Endothelial cell of umbilical vein (primary cell): ENCODE measurements around the gene SLC5A5.

Experiments used
- CTCF ChIP-seq, 2 donors: IDR thresholded peaks; 1 replicate in 1 of 2; 2 replicates in 1 of 2; pipeline ENCODE4 v1.5.1; 2011; ENCODE audit warnings: low read length in 2 of 2, mild to moderate bottlenecking in 2 of 2, moderate library complexity in 2 of 2, control low read depth in 1 of 2, inconsistent platforms in 1 of 2, low read depth in 1 of 2; ENCODE audit not compliant: insufficient read depth in 1 of 2; ENCODE audit errors: extremely low read depth in 1 of 2
- EZH2 ChIP-seq: IDR thresholded peaks from 2 replicates; pipeline ENCODE4 v1.6.1; 2012; ENCODE audit warnings: borderline replicate concordance, low read depth, mild to moderate bottlenecking, moderate library complexity, low read length, inconsistent platforms; ENCODE audit not compliant: severe bottlenecking
- JUN ChIP-seq: IDR thresholded peaks from 2 replicates; pipeline ENCODE4 v1.6.1; 2011; ENCODE audit warnings: borderline replicate concordance, low read depth; ENCODE audit not compliant: insufficient read length, insufficient read depth
- POLR2A ChIP-seq: IDR thresholded peaks from 2 replicates; pipeline ENCODE4 v1.6.1; 2012; ENCODE audit warnings: low read depth, mild to moderate bottlenecking, control low read depth, low read length
- POLR2AphosphoS5 ChIP-seq: IDR thresholded peaks from 2 replicates; pipeline ENCODE4 v1.6.1; 2012; ENCODE audit warnings: low read depth, mild to moderate bottlenecking, control low read depth, low read length, moderate library complexity; ENCODE audit not compliant: insufficient read depth
- TF ChIP-seq, protein P1 (sequence below): IDR thresholded peaks from 2 replicates; pipeline ENCODE4 v1.6.1; 2011; ENCODE audit not compliant: insufficient read depth, insufficient read length

- TF ChIP-seq CTCF (IDR thresholded peaks at IDR 0.05; ENCODE audit: extremely low read depth in 1 of 2, insufficient read depth in 1 of 2, low read depth in 1 of 2, low read length in 2 of 2) (no peak), EZH2 (no peak), POLR2A (no peak), POLR2AphosphoS5 (no peak), JUN (no peak)
- TF ChIP-seq, protein P1, sequence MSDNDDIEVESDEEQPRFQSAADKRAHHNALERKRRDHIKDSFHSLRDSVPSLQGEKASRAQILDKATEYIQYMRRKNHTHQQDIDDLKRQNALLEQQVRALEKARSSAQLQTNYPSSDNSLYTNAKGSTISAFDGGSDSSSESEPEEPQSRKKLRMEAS, result no peak
These were observed 45.2 kb upstream of the SLC5A5 start for GRCh38 chr19:17826508-17827056.
